ENCODE data around the gene ZNF692.

Gene ZNF692

GRCh38 chr1:248850536-248851251, 8.2 kb downstream of the ZNF692 start:
- no peak for DNase-seq (ENCODE audit: extremely low spot score)
- POLR2A ChIA-PET: interaction anchor here (0.7 kb wide), 1 partner anchor 13 kb away, joined by 3 read pairs; the partner anchor contains the start of gene ZNF672
- CTCF ChIA-PET: interaction anchor here (0.9 to 2.0 kb wide), 3 partner anchors 8 to 14 kb away, joined by 3 to 11 read pairs (median 3); partner anchors contain the start of gene ZNF692
- no peak for TF ChIP-seq CTCF (IDR thresholded peaks at IDR 0.05; ENCODE audit: control extremely low read depth, extremely low read depth, low read depth, missing control alignments)

GRCh38 chr1:248850124-248850523, 8.8 kb downstream of the ZNF692 start:
- ChIA-PET POLR2A (no interaction called here), CTCF (interaction anchor here (2.0 kb wide), 1 partner anchor 8 kb away, joined by 11 read pairs; the partner anchor contains the start of gene ZNF692)
- TF ChIP-seq CTCF (IDR thresholded peaks at IDR 0.05; ENCODE audit: control extremely low read depth, extremely low read depth, low read depth, missing control alignments): no peak
- no peak for DNase-seq (ENCODE audit: extremely low spot score)

GRCh38 chr1:248849637-248850036, 9.2 kb downstream of the ZNF692 start:
- POLR2A ChIA-PET: no interaction called here
- TF ChIP-seq CTCF (IDR thresholded peaks at IDR 0.05; ENCODE audit: control extremely low read depth, extremely low read depth, low read depth, missing control alignments): no peak

GRCh38 chr1:248849152-248849551, 9.7 kb downstream of the ZNF692 start:
- TF ChIP-seq CTCF (IDR thresholded peaks at IDR 0.05; ENCODE audit: control extremely low read depth, extremely low read depth, low read depth, missing control alignments): no peak
- POLR2A ChIA-PET: no interaction called here
- no peak for DNase-seq (ENCODE audit: extremely low spot score)
- CTCF ChIA-PET: interaction anchor here (2.0 kb wide), 1 partner anchor 9 kb away, joined by 11 read pairs; the partner anchor contains the start of gene ZNF692

More at GRCh38 chr1:248849637-248850036, 9.2 kb downstream of the ZNF692 start:
- CTCF ChIA-PET: interaction anchor here (2.0 kb wide), 1 partner anchor 9 kb away, joined by 11 read pairs; the partner anchor contains the start of gene ZNF692
- no peak for DNase-seq (ENCODE audit: extremely low spot score)

GRCh38 chr1:248848602-248849001, 10.3 kb downstream of the ZNF692 start:
- no peak for DNase-seq (ENCODE audit: extremely low spot score)
- ChIA-PET CTCF (interaction anchor here (2.0 kb wide), 1 partner anchor 10 kb away, joined by 11 read pairs; the partner anchor contains the start of gene ZNF692), POLR2A (no interaction called here)
- TF ChIP-seq CTCF (IDR thresholded peaks at IDR 0.05; ENCODE audit: control extremely low read depth, extremely low read depth, low read depth, missing control alignments): no peak

GRCh38 chr1:248847956-248848561, 10.8 kb downstream of the ZNF692 start:
- CTCF ChIA-PET: interaction anchor here (0.8 kb wide), 1 partner anchor 9 kb away, joined by 3 read pairs; no protein-coding TSS in a partner anchor
- POLR2A ChIA-PET: no interaction called here

More at GRCh38 chr1:248847956-248848561, 10.8 kb downstream of the ZNF692 start:
- no peak for TF ChIP-seq CTCF (IDR thresholded peaks at IDR 0.05; ENCODE audit: control extremely low read depth, extremely low read depth, low read depth, missing control alignments)
- no peak for DNase-seq (ENCODE audit: extremely low spot score)

Data from GM10248 (cell line).